IMR-90 (cell line): ENCODE measurements around the gene TRAPPC14. TPM values are rescaled to one million over a fixed set of nuclear protein-coding genes. Genes with fewer than 3 reads are reported as not detected.

ENCODE experiments used
- ATAC-seq: fragments of 200-7000 bp; cut with Tn5 transposase; 2 replicates; pipeline ENCODE4 v1.9.1; 2020; ENCODE audit warnings: low read depth, mild to moderate bottlenecking, moderate library complexity
- BruUV-seq: library from RNA; stranded (reverse); fragments of 400-500 nt; replicated peaks from 2 replicates; lab custom pipeline; 2021; lab: Mats Ljungman, UMichigan
- CTCF ChIA-PET: fragments of 300-600 bp; formaldehyde crosslinking; extraction: SDS; loops from one replicate; lab custom pipeline; 2021; ENCODE audit warnings: antibody characterized with exemption; lab: Yijun Ruan, JAX
- POLR2A ChIA-PET: fragments of 300-600 bp; sonication (Branson Sonifier 250); formaldehyde crosslinking; loops from one replicate; lab custom pipeline; 2022; ENCODE audit warnings: antibody characterized with exemption; ENCODE audit not compliant: unreplicated experiment; lab: Charles Lee
- DNase-seq: peaks from one replicate; pipeline ENCODE4 v3.0.0; 2013
- H2AFZ ChIP-seq: replicated peaks from 2 replicates; pipeline ENCODE3; 2013; ENCODE audit warnings: low read length, mild to moderate bottlenecking; ENCODE audit not compliant: poor library complexity
- H2AK5ac ChIP-seq: 2 replicates; pipeline ENCODE4 v1.6.1; 2013; ENCODE audit warnings: low read depth, low read length, inconsistent platforms
- H2AK9ac ChIP-seq: replicated peaks from 2 replicates; pipeline ENCODE3; 2013; ENCODE audit warnings: mild to moderate bottlenecking, low read depth, low read length, moderate library complexity; ENCODE audit not compliant: poor library complexity
- H2BK120ac ChIP-seq: 2 replicates; pipeline ENCODE4 v1.6.1; 2013; ENCODE audit warnings: low read depth, low read length, inconsistent platforms
- H2BK15ac ChIP-seq: 3 replicates; pipeline ENCODE4 v1.6.1; 2013; ENCODE audit warnings: low read depth, low read length, inconsistent platforms
- H2BK20ac ChIP-seq: 2 replicates; pipeline ENCODE4 v1.6.1; 2013; ENCODE audit warnings: low read depth, mild to moderate bottlenecking, inconsistent platforms, low read length, moderate library complexity
- H2BK5ac ChIP-seq: 2 replicates; pipeline ENCODE4 v1.6.1; 2013; ENCODE audit warnings: mild to moderate bottlenecking, low read depth, low read length, inconsistent platforms; ENCODE audit not compliant: poor library complexity, severe bottlenecking
- H3K14ac ChIP-seq: replicated peaks from 2 replicates; pipeline ENCODE4 v1.6.1; 2013; ENCODE audit warnings: low read depth, low read length, inconsistent platforms
- H3K18ac ChIP-seq: 2 replicates; pipeline ENCODE4 v1.6.1; 2013; ENCODE audit warnings: low read depth, low read length, control low read depth
- H3K23ac ChIP-seq: 2 replicates; pipeline ENCODE4 v1.6.1; 2013; ENCODE audit warnings: low read depth, low read length, inconsistent platforms
- H3K27ac ChIP-seq: 2 replicates; pipeline ENCODE4 v1.5.1; 2013; ENCODE audit warnings: mild to moderate bottlenecking, control low read depth, low read length; ENCODE audit not compliant: insufficient read depth
- H3K27me3 ChIP-seq: 2 replicates; pipeline ENCODE4 v1.6.1; 2013; ENCODE audit warnings: low read length; ENCODE audit not compliant: control insufficient read depth, insufficient read depth
- H3K36me3 ChIP-seq: 2 replicates; pipeline ENCODE4 v1.6.1; 2013; ENCODE audit warnings: low read length, mixed read lengths; ENCODE audit not compliant: control insufficient read depth, insufficient read depth
- H3K4ac ChIP-seq: 2 replicates; pipeline ENCODE4 v1.6.1; 2013; ENCODE audit warnings: low read depth, low read length, inconsistent platforms
- H3K4me1 ChIP-seq: 2 replicates; pipeline ENCODE4 v1.6.1; 2013; ENCODE audit warnings: low read length, mixed read lengths; ENCODE audit not compliant: control insufficient read depth, insufficient read depth
- H3K4me2 ChIP-seq: 2 replicates; pipeline ENCODE4 v1.6.1; 2013; ENCODE audit warnings: low read depth, mild to moderate bottlenecking, control low read depth, low read length, moderate library complexity
- H3K4me3 ChIP-seq: 2 replicates; pipeline ENCODE4 v1.5.1; 2013; ENCODE audit warnings: low read depth, mild to moderate bottlenecking, control low read depth, low read length, moderate library complexity; ENCODE audit not compliant: insufficient read depth
- H3K56ac ChIP-seq: 2 replicates; pipeline ENCODE4 v1.6.1; 2013; ENCODE audit warnings: low read length, inconsistent platforms; ENCODE audit not compliant: insufficient read depth; ENCODE audit errors: extremely low read depth
- H3K79me1 ChIP-seq, 2 experiments: 2 replicates each; pipeline ENCODE4 v1.6.1; 2013; ENCODE audit warnings: low read length in 2 of 2, inconsistent platforms in 1 of 2, low read depth in 1 of 2
- H3K9ac ChIP-seq: 2 replicates; pipeline ENCODE4 v1.6.1; 2013; ENCODE audit warnings: low read depth, low read length, control low read depth
- H3K9me1 ChIP-seq: 2 replicates; pipeline ENCODE4 v1.6.1; 2013; ENCODE audit warnings: low read length, inconsistent platforms; ENCODE audit not compliant: insufficient read depth
- H3K9me3 ChIP-seq: 2 replicates; pipeline ENCODE4 v1.6.1; 2013; ENCODE audit warnings: low read length; ENCODE audit not compliant: control insufficient read depth, insufficient read depth
- H4K20me1 ChIP-seq: 2 replicates; pipeline ENCODE4 v1.6.1; 2013; ENCODE audit warnings: low read length, inconsistent platforms; ENCODE audit not compliant: insufficient read depth
- H4K5ac ChIP-seq: 2 replicates; pipeline ENCODE4 v1.6.1; 2013; ENCODE audit warnings: mild to moderate bottlenecking, low read depth, low read length, control low read depth
- H4K8ac ChIP-seq, 2 experiments: 2 replicates each; pipeline ENCODE4 v1.6.1; 2013; ENCODE audit warnings: low read depth in 2 of 2, low read length in 2 of 2, control low read depth in 1 of 2, inconsistent platforms in 1 of 2
- H4K91ac ChIP-seq: 2 replicates; pipeline ENCODE4 v1.6.1; 2013; ENCODE audit warnings: low read depth, low read length, inconsistent platforms; ENCODE audit not compliant: insufficient read depth
- BHLHE40 ChIP-seq: fragments of 150-350 bp; IDR thresholded peaks from 2 replicates; pipeline ENCODE4 v1.6.1; 2016; ENCODE audit warnings: mild to moderate bottlenecking, low read depth, low read length
- CEBPB ChIP-seq: IDR thresholded peaks from 2 replicates; pipeline ENCODE4 v1.6.1; 2012; ENCODE audit warnings: low read depth, low read length, improper control_type of control experiment
- CHD1 ChIP-seq: IDR thresholded peaks from 2 replicates; pipeline ENCODE4 v1.6.1; 2012; ENCODE audit warnings: low read depth, low read length, improper control_type of control experiment
- FOS ChIP-seq: fragments of 150-350 bp; IDR thresholded peaks from 2 replicates; pipeline ENCODE4 v1.6.1; 2016; ENCODE audit warnings: low read depth, low read length
- MAZ ChIP-seq: IDR thresholded peaks from 2 replicates; pipeline ENCODE4 v1.6.1; 2012; ENCODE audit warnings: low read depth, mild to moderate bottlenecking, low read length, improper control_type of control experiment, moderate library complexity, borderline replicate concordance
- MXI1 ChIP-seq: IDR thresholded peaks from 2 replicates; pipeline ENCODE4 v1.6.1; 2012; ENCODE audit warnings: low read depth, mild to moderate bottlenecking, low read length, moderate library complexity, borderline replicate concordance
- NFE2L2 ChIP-seq: fragments of 150-350 bp; IDR thresholded peaks from 2 replicates; pipeline ENCODE4 v1.6.1; 2016; ENCODE audit warnings: low read depth, mild to moderate bottlenecking, low read length
- POLR2A ChIP-seq: IDR thresholded peaks from 2 replicates; pipeline ENCODE4 v1.6.1; 2012; ENCODE audit warnings: mild to moderate bottlenecking, low read depth, low read length
- RAD21 ChIP-seq: IDR thresholded peaks from 2 replicates; pipeline ENCODE4 v1.6.1; 2012; ENCODE audit warnings: low read length, improper control_type of control experiment
- RCOR1 ChIP-seq: IDR thresholded peaks from 2 replicates; pipeline ENCODE4 v1.6.1; 2012; ENCODE audit warnings: mild to moderate bottlenecking, low read length, improper control_type of control experiment; ENCODE audit not compliant: insufficient replicate concordance
- RFX5 ChIP-seq: IDR thresholded peaks from 2 replicates; pipeline ENCODE4 v1.8.0; 2012; ENCODE audit warnings: low read depth, mild to moderate bottlenecking, low read length, moderate library complexity
- SMC3 ChIP-seq: fragments of 150-350 bp; IDR thresholded peaks from 2 replicates; pipeline ENCODE4 v1.6.1; 2016; ENCODE audit warnings: low read depth, mild to moderate bottlenecking, antibody characterized with exemption, low read length, moderate library complexity
- WGBS, 2 experiments: methylation state at CpG; one replicate each; pipeline versions ENCODE4 v1.1.5 to v1.1.7; 2013; ENCODE audit warnings: missing lambda C conversion rate in 2 of 2; ENCODE audit not compliant: insufficient read length in 1 of 2; ENCODE audit errors: extremely low coverage in 2 of 2; 5-methylcytosine and 5-hydroxymethylcytosine counted together
- dilution Hi-C: fragments of 300-500 bp; cut with HindIII; formaldehyde crosslinking; loops from one replicate; pipeline ENCODE4 v1.14.3; 2018; ENCODE audit warnings: low sequenced_read_pairs; ENCODE audit not compliant: unreplicated experiment
- in situ Hi-C: fragments of 300-500 bp; cut with MboI; formaldehyde crosslinking; loops from 3 replicates; pipeline ENCODE4 v1.14.3; 2019; ENCODE audit warnings: low sequenced_read_pairs, inconsistent platforms, mixed read lengths
- intact Hi-C: fragments of 100-400 bp; cut with micrococcal nuclease; formaldehyde crosslinking; loops from 2 replicates; pipeline ENCODE4 v1.10.0; 2022
- polyA plus RNA-seq, 3 experiments: library from polyadenylated mRNA; depleted of rRNA; stranded (reverse); fragments of >200 nt; gene quantifications; 2 replicates each; pipeline ENCODE4 v1.2.3, GENCODE V29; 2012; ENCODE audit warnings: low replicate concordance in 1 of 3
- total RNA-seq: library from RNA; depleted of rRNA; stranded (reverse); fragments of >200 nt; gene quantifications from 2 replicates; pipeline ENCODE4 v1.2.3, GENCODE V29; 2012
- TF ChIP-seq, protein P1 (sequence below): fragments of 150-350 bp; IDR thresholded peaks from 2 replicates; pipeline ENCODE4 v1.6.1; 2017; ENCODE audit warnings: mild to moderate bottlenecking, antibody characterized with exemption, low read length, low read depth
- TF ChIP-seq, protein P2 (sequence below): fragments of 150-350 bp; IDR thresholded peaks from 2 replicates; pipeline ENCODE4 v1.6.1; 2016; ENCODE audit warnings: low read depth, mild to moderate bottlenecking, low read length, moderate library complexity, borderline replicate concordance
- TF ChIP-seq, protein P3 (sequence below): conservative IDR thresholded peaks from 2 replicates; pipeline ENCODE4 v1.5.1; 2012; ENCODE audit warnings: mild to moderate bottlenecking, low read depth, low read length, improper control_type of control experiment

The TRAPPC14 gene
- total and polyA plus RNA-seq, 2 of the 4 experiments (the other 2 are of a cell fraction): 4.5 to 15.9 TPM

DNA sequence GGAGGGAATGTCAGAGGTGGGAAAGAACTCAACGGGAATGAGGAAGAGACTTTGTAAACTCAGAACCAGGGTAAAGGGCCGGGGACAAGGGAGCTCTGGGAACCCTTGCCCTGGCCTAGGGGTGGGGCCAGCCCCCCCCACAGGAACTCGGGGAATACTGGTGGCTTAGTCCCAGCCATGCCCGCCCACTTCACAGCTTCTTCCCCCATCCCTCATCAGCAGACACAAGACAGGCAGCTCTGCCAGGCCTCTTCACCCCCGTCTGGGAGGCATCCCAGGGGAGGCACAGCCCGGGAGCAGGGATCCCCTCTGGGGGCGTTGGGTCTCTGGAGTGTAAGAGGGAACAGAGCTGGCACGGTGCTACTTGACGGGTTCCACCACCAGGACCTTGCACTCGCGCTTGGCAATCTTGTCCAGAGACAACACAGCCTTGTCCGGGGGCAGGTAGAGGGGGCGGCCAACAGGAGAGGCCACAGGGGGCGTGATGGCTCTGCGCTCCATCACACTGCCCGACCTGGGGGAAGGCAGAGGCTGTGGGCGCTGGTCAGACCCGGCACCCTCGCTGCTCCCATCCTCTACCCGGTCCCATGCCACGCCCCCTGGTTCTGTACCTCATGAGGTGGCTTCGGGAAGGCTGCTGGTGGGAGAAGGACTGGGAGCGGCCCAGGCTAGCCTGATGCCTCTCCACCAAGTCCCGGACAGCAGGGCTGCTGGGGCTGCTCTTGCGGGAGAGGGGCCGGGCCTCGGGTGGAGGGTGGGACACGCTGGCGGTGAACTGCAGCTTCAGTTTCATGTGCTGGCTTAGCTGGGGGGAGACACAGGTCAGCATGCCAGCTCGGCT, 3.7 kb downstream of the TRAPPC14 start:
- no peak overlapping the region for H3K9ac ChIP-seq
- H3K14ac ChIP-seq: no peak overlapping the region
- BruUV-seq: TSS peak; percentile 14
- no peak overlapping the region for H3K4ac ChIP-seq
- H4K20me1 ChIP-seq: peaks cover 23% of the 10 kb centered on the region
- H3K9me3 ChIP-seq: no peaks in the 10 kb centered on the region
- DNase-seq (no peak), ATAC-seq (no peak)
- no peak overlapping the region for H2AFZ ChIP-seq
- no peak overlapping the region for H4K91ac ChIP-seq
- H3K23ac ChIP-seq: no peak overlapping the region
- peaks cover 42% of the 10 kb centered on the region for H3K36me3 ChIP-seq
- H3K4me3 ChIP-seq: no peak overlapping the region
- peaks cover 26 to 73% of the 10 kb centered on the region in 2 experiments for H3K79me1 ChIP-seq
- WGBS, 2 experiments: 93% methylated on average over 11 of the region's 30 CpGs; no CpG with 5 or more reads in 1 of the 2 experiments
- no peak overlapping the region for H2BK20ac ChIP-seq
- H3K4me2 ChIP-seq: no peak overlapping the region
- H2BK15ac ChIP-seq: no peak overlapping the region
- peaks cover 2% of the 10 kb centered on the region; the same call in 1 of the 2 replicates for H3K9me1 ChIP-seq
- in situ Hi-C loops: no loop called here
- no peak overlapping the region for H3K56ac ChIP-seq
- no peak overlapping the region for H4K5ac ChIP-seq
- CTCF ChIA-PET: no interaction called here
- POLR2A ChIA-PET: no interaction called here
- H2AK5ac ChIP-seq: no peak overlapping the region
- H3K27ac ChIP-seq: no peak overlapping the region
- dilution Hi-C loops: no loop called here
- no peak overlapping the region for H4K8ac ChIP-seq
- no peaks in the 10 kb centered on the region for H3K27me3 ChIP-seq
- H2BK5ac ChIP-seq: no peak overlapping the region
- H2AK9ac ChIP-seq: peak overlapping the region; percentile 15
- H3K18ac ChIP-seq: no peak overlapping the region
- intact Hi-C loops: no loop called here
- H3K4me1 ChIP-seq: peaks cover 6% of the 10 kb centered on the region
- no peak overlapping the region for H2BK120ac ChIP-seq
- TF ChIP-seq POLR2A: no peak
- TF ChIP-seq RFX5: no peak
- TF ChIP-seq, protein P1, sequence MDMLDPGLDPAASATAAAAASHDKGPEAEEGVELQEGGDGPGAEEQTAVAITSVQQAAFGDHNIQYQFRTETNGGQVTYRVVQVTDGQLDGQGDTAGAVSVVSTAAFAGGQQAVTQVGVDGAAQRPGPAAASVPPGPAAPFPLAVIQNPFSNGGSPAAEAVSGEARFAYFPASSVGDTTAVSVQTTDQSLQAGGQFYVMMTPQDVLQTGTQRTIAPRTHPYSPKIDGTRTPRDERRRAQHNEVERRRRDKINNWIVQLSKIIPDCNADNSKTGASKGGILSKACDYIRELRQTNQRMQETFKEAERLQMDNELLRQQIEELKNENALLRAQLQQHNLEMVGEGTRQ: no peak
- TF ChIP-seq CHD1: no peak
- TF ChIP-seq RCOR1: no peak
- TF ChIP-seq FOS: no peak
- no peak for TF ChIP-seq SMC3
- TF ChIP-seq MXI1: no peak
- TF ChIP-seq, protein P2, sequence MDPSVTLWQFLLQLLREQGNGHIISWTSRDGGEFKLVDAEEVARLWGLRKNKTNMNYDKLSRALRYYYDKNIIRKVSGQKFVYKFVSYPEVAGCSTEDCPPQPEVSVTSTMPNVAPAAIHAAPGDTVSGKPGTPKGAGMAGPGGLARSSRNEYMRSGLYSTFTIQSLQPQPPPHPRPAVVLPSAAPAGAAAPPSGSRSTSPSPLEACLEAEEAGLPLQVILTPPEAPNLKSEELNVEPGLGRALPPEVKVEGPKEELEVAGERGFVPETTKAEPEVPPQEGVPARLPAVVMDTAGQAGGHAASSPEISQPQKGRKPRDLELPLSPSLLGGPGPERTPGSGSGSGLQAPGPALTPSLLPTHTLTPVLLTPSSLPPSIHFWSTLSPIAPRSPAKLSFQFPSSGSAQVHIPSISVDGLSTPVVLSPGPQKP: no peak
- TF ChIP-seq RAD21: no peak
- TF ChIP-seq, protein P3, sequence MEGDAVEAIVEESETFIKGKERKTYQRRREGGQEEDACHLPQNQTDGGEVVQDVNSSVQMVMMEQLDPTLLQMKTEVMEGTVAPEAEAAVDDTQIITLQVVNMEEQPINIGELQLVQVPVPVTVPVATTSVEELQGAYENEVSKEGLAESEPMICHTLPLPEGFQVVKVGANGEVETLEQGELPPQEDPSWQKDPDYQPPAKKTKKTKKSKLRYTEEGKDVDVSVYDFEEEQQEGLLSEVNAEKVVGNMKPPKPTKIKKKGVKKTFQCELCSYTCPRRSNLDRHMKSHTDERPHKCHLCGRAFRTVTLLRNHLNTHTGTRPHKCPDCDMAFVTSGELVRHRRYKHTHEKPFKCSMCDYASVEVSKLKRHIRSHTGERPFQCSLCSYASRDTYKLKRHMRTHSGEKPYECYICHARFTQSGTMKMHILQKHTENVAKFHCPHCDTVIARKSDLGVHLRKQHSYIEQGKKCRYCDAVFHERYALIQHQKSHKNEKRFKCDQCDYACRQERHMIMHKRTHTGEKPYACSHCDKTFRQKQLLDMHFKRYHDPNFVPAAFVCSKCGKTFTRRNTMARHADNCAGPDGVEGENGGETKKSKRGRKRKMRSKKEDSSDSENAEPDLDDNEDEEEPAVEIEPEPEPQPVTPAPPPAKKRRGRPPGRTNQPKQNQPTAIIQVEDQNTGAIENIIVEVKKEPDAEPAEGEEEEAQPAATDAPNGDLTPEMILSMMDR: no peak
- TF ChIP-seq NFE2L2: no peak
- no peak for TF ChIP-seq CEBPB
- no peak for TF ChIP-seq BHLHE40
- TF ChIP-seq MAZ: no peak
